ENCODE measurements around the gene ADGRG4. TPM values are rescaled to one million over a fixed set of nuclear protein-coding genes. Genes with fewer than 3 reads are reported as not detected.

ADGRG4 gene
- total RNA-seq, 2 donors from 2014 or later: 0.14 to 0.41 TPM

DNA sequence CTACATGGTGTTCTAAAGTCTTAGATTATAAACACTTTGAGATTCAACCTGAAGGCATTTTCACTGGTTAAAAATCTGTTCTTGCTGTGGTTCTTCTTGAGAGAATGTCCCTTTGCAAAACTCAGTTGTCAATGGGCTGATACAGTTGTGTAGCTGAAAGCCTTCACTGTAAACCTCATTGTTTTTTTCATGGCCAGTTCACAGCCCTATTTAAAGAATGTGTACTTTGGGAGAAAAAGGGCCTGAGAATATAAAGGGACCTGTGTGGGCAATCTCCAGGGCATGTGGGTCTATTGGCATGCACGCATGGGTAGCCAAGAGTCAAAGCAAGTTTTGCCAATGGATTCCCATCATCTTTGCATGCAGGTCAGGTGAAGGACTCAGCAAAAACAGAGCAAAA lies 41.8 kb upstream of the ADGRG4 start:
- Histone ChIP-seq H3K27ac (peak overlapping the region; percentile 89 to 93), H3K9me3 (no peaks in the 10 kb centered on the region), H3K4me3 (no peak overlapping the region), H3K36me3 (no peaks in the 10 kb centered on the region), H3K4me1 (ENCODE audit: control insufficient read depth in 1 of 2, low read depth in 2 of 2) (peaks cover 17 to 91% of the 10 kb centered on the region in 2 donors), H3K27me3 (replicated peaks; ENCODE audit: insufficient read depth) (no peaks in the 10 kb centered on the region)
- ATAC-seq (ENCODE audit: insufficient number of reproducible peaks, low FRiP score, low read depth) (no peak), DNase-seq (ENCODE audit: low spot score) (no peak)
- TF ChIP-seq, protein P1, sequence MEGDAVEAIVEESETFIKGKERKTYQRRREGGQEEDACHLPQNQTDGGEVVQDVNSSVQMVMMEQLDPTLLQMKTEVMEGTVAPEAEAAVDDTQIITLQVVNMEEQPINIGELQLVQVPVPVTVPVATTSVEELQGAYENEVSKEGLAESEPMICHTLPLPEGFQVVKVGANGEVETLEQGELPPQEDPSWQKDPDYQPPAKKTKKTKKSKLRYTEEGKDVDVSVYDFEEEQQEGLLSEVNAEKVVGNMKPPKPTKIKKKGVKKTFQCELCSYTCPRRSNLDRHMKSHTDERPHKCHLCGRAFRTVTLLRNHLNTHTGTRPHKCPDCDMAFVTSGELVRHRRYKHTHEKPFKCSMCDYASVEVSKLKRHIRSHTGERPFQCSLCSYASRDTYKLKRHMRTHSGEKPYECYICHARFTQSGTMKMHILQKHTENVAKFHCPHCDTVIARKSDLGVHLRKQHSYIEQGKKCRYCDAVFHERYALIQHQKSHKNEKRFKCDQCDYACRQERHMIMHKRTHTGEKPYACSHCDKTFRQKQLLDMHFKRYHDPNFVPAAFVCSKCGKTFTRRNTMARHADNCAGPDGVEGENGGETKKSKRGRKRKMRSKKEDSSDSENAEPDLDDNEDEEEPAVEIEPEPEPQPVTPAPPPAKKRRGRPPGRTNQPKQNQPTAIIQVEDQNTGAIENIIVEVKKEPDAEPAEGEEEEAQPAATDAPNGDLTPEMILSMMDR (IDR thresholded peaks at IDR 0.05): no peak

DNA sequence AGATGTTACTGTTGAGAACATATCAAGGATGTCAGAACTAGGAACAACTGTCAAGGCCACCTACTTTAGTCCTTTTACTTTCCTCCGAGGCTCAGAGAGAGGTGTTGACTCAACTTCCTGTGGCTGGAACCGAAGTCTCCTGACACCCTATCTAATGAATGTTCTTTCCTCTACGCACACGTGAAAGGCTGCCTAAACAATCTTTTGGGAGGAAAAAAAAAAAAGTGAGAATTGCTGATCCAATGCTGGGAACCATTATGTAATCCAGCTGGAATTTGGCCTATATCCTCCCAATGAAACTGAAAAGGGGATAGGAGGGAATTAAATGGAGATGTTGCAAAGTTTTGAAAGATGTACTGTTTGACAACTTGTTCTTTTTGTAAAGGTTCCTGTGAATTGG lies 41.2 kb upstream of the ADGRG4 start:
- Histone ChIP-seq H3K4me1 (ENCODE audit: control insufficient read depth in 1 of 2, low read depth in 2 of 2) (peaks cover 17 to 85% of the 10 kb centered on the region in 2 donors), H3K27me3 (replicated peaks; ENCODE audit: insufficient read depth) (no peaks in the 10 kb centered on the region), H3K36me3 (no peaks in the 10 kb centered on the region), H3K4me3 (no peak overlapping the region), H3K9me3 (no peaks in the 10 kb centered on the region), H3K27ac (peak overlapping the region; percentile 89 to 93)
- DNase-seq (ENCODE audit: low spot score) (no peak), ATAC-seq (ENCODE audit: insufficient number of reproducible peaks, low FRiP score, low read depth) (peak; percentile 46)
- TF ChIP-seq, protein P1 (IDR thresholded peaks at IDR 0.05): no peak

DNA sequence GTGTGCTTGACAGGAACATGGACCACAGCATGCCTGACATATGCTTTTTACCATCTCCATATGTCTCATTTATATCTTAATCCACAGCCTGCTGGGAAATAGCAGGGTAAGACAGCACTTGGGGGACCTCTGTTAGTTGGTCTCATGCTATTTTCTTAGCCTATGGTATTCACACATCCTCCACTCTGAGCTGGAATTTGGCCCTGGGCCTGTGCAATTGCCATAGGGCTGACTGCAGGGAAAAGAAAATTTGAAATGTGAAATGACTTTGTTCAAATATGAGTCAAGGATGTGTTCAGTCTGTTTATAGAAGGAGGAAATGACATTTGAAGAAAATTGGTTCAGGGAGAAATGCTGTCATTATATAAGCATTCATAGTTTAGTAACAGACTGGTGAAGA lies 40.0 kb upstream of the ADGRG4 start:
- no peaks in the 10 kb centered on the region for H3K9me3 ChIP-seq
- no peak overlapping the region for H3K4me3 ChIP-seq
- DNase-seq (ENCODE audit: low spot score) (no peak), ATAC-seq (ENCODE audit: insufficient number of reproducible peaks, low FRiP score, low read depth) (peak; percentile 25)
- TF ChIP-seq, protein P1 (IDR thresholded peaks at IDR 0.05): no peak
- peaks cover 17 to 74% of the 10 kb centered on the region in 2 donors for H3K4me1 ChIP-seq (ENCODE audit: control insufficient read depth in 1 of 2, low read depth in 2 of 2)
- no peaks in the 10 kb centered on the region for H3K36me3 ChIP-seq
- peak overlapping the region; percentile 89 to 93 for H3K27ac ChIP-seq
- no peaks in the 10 kb centered on the region for H3K27me3 ChIP-seq (replicated peaks; ENCODE audit: insufficient read depth)

DNA sequence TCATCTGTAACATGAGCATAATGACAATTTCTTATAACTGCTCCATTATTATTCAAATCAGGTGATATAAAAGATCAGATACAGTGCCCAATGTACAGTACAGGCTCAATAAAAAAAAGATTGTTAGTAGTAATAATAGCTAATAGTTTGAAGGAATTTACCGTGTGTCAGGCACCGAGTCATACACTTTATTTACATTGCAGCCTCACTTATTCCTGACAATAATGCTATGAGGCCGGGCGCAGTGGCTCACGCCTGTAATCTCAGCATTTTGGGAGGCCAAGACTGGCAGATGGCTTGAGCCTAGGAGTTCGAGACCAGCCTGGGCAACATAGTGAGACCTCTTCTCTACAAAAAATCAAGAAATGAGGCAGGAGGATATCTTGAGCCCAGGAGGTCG lies 39.4 kb upstream of the ADGRG4 start:
- H3K27ac ChIP-seq: peak overlapping the region; percentile 89 to 93
- H3K4me3 ChIP-seq: no peak overlapping the region
- TF ChIP-seq, protein P1 (IDR thresholded peaks at IDR 0.05): no peak
- no peak for ATAC-seq (ENCODE audit: insufficient number of reproducible peaks, low FRiP score, low read depth)
- no peaks in the 10 kb centered on the region for H3K27me3 ChIP-seq (replicated peaks; ENCODE audit: insufficient read depth)
- H3K4me1 ChIP-seq (ENCODE audit: control insufficient read depth in 1 of 2, low read depth in 2 of 2): peaks cover 17 to 69% of the 10 kb centered on the region in 2 donors
- H3K9me3 ChIP-seq: no peaks in the 10 kb centered on the region
- DNase-seq (ENCODE audit: low spot score): no peak
- no peaks in the 10 kb centered on the region for H3K36me3 ChIP-seq

DNA sequence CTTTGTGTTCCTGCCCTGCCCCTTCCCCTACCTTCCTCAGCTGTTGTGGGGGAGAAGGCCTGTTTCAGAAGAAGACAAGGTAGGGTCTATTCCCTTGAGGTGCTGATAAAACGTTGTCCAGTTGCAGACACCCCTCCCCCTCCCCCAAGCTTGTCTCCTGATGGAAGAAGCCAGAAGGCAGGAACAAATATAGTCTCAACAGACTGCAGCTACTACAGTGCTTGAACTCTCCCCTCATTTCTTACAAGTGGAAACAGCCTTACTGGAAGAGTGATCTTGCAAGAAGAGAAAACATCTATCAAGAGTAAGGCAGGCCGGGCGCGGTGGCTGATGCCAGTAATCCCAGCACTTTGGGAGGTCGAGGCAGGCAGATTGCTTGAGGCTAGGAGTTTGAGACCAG lies 38.5 kb upstream of the ADGRG4 start:
- Histone ChIP-seq H3K27ac (peak overlapping the region; percentile 89 to 93), H3K4me3 (no peak overlapping the region), H3K4me1 (ENCODE audit: control insufficient read depth in 1 of 2, low read depth in 2 of 2) (peaks cover 17 to 60% of the 10 kb centered on the region in 2 donors), H3K27me3 (replicated peaks; ENCODE audit: insufficient read depth) (no peaks in the 10 kb centered on the region), H3K36me3 (no peaks in the 10 kb centered on the region), H3K9me3 (no peaks in the 10 kb centered on the region)
- ATAC-seq (ENCODE audit: insufficient number of reproducible peaks, low FRiP score, low read depth) (no peak), DNase-seq (ENCODE audit: low spot score) (no peak)
- TF ChIP-seq, protein P1 (IDR thresholded peaks at IDR 0.05): no peak

Data from thoracic aorta (tissue), 2 donors.